Activated effector memory CD4-positive, alpha-beta T cell treated with Interleukin-2 at 50 U/mL for 16 hours (primary cell): ENCODE results near the gene PRKG1.

Experiments
- DNase-seq: peaks from one replicate; pipeline ENCODE4 v3.0.0-alpha.2; 2020

PRKG1 gene

DNA sequence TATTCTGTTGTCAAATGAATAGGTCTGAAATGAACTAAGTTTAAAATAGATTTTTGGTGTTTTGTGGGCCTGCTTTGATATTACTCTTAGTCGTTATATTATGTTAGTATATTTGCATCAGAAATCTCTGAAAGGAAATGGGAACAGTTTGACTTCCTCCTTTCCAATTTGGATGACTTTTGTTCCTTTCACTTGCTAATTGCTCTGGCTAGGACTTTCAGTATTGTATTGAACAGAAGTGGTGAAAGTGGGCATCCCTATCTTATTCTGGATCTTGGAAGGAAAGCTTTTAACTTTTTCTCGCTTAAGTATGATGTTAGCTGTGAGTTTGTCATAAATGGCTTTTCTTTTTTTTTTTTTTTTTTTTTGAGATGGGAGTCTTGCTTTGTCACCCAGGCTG, 966.2 kb downstream of the PRKG1 start:
- DNase-seq, result no peak

GRCh38 chr10:52043811-52044210, 969.5 kb downstream of the PRKG1 start:
- no peak for DNase-seq

DNA sequence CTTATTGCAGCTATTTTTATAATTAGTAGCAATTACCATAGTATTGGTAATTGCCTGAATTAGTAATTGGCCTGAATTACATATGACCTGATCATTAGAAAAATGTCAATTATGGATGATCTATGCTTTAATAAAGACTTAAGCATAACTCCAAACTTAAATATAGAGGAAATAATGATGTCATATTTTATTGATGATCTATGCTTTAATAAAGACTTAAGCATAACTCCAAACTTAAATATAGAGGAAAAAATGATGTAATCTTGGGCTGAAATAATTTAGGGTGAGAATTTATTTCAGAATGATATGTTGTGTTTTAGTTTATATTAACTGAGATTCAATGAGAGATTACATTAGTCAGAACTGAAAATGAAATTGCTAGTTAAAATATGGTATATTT, 973.8 kb downstream of the PRKG1 start:
- no peak for DNase-seq

GRCh38 chr10:52050429-52051047, 976.3 kb downstream of the PRKG1 start:
- DNase-seq, result no peak

- DNase-seq, result no peak
Measured at GRCh38 chr10:52053497-52053896, 979.2 kb downstream of the PRKG1 start.

- DNase-seq, result no peak
Measured at GRCh38 chr10:52056291-52056690, 982.0 kb downstream of the PRKG1 start.

DNA sequence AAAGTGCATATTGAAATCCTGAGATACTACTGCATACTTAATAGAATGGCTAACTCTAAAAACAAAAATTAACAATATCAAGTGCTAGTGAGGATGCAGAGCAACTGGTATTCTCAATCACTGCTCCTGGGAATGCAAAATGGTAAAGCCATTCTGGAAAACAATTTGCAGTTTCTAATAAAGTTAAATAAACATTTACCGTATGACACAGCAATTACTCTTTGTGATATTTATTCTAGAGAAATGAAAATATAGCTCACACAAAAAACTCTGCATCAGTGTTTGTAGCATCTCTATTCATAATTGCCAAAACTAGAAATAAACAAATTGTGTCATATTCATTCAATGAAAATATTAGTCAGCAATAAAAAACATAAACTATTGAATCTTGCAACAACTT, 984.8 kb downstream of the PRKG1 start:
- no peak for DNase-seq

DNA sequence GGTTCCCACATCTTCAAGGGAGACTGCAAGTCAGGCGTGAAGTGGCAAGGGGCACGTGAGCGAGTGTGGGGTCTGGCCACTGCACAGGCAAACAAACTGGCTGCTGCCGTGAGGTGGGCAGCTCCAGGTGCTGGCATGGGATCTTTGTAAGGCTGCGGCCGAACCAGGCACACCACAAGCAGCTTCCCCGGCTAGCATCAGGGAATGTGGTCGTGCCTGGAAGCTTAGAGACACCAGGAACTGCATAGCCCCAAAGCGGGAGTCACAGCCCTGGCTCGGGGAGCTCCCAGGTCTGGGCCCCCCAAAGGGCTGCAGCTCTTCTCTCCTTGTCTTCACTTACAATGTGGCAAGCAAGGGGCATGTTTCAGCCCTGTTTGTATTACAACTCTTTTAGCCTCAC, 988.9 kb downstream of the PRKG1 start:
- DNase-seq, result no peak

DNA sequence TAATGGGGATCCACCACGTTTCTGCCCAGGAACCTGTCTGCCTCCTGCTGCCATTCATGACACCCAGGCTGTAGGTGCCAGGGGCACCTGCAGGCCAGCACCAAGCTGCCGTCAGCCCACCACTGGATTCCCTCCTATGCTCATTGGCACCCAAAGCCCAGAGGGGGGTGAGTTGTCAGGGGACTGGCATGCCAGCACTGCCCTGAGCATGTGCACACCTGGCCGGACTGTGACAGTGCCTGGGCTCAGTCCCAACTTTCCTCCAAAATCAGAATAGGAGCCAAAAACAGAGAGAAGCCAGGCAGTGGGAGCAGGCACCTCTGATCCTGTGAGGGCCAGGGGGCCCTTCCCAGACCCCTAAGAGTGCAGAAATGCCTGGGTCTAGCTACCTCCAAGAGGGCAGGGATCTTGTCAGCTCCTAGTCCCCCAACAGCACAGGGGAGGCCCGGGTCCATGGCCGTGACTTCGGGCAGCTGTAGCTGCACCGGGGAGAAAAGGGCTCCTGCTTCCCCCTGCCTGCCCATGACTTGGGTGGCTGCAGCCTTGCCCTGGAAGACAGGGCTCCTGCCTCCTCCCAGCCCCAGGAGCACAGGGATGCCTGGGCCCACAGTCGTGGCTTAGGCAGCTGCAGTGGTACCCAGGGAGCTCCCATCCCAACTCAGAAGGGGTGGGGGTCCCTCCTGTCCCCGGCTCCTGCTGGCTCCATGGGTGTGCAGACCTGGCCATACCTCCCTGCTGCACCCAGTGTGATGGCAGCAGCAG, 990.0 kb downstream of the PRKG1 start:
- DNase-seq, result no peak

DNA sequence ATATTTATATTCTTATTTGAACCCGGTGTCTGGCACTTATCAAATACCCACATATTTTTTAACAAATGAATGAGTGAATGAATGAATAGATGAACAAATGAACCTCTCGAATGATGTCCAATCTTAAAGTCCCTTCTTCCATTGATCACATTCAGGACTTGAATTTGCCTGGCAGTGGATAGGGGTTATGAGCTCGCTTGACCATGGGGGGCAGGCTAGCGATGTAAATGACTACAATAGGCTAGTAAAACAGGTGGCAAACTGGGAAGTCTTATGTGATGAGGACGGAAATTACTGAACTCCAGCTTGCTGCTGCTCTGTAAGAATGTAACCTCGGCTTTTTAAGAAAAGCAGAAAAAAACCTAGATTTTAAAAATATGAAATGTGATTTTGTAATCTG, 992.1 kb downstream of the PRKG1 start:
- DNase-seq, result no peak

DNA sequence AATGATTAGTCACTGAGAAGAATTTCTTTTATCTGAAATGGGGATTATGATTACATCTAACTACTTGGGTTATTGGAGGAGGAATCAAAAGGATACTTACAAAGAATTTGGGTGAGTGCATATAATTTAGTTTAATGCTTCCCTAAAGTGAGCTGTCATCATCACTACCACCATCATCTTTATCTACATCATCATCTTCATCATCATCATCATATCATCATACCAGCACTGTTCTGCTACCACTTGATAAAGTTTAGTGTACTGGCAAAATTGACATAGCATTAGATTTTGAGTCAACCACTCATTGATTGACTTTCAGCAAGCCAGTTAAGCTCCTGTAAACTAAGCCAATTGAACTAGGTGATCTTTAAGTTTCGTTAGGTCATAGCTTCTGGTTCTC, 994.2 kb downstream of the PRKG1 start:
- DNase-seq, result no peak

- no peak for DNase-seq
Measured at GRCh38 chr10:52071814-52072213, 997.5 kb downstream of the PRKG1 start.

DNA sequence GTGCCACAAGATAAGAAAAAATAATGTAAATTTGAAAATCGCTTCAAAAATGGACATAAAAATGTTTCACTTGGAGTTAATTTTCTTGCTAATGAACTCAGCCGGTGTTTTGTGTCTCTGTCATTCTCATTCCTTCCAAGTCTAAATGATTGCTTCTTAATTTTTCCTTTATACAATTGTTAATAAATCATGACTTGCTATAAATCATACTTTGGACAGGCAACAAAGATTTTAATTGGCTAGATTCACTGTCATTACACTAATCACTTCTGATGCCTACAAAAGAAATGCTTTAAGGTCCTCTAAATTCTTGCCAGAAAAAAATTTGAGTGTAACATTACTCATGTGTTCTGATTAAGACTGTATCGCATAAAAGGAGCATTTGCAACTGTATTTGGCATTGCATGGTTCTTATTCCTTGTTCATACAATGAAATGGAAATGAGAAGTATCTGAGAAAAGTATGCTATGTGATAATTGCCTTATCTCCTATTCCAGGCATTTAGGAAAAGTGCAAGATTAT, 1000.3 kb downstream of the PRKG1 start:
- no peak for DNase-seq

DNA sequence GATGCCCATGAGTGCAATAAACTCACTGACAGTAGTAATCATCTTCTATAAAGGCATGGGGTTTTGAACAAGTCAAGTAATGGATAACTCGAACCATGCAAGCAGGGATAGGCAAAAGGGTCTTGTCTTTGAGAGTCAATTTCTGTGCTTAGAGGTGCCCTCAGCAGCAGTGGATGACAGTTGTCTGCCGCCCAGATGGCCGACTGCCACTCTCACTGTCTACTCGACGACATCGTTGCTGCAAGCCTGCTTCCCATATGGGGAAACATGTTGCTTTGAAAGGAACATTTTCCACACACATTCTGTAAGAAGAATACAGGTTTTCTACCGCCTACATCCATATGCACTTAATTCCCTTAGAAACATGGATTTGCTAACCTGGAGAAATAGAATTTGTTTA, 1003.5 kb downstream of the PRKG1 start:
- no peak for DNase-seq

DNA sequence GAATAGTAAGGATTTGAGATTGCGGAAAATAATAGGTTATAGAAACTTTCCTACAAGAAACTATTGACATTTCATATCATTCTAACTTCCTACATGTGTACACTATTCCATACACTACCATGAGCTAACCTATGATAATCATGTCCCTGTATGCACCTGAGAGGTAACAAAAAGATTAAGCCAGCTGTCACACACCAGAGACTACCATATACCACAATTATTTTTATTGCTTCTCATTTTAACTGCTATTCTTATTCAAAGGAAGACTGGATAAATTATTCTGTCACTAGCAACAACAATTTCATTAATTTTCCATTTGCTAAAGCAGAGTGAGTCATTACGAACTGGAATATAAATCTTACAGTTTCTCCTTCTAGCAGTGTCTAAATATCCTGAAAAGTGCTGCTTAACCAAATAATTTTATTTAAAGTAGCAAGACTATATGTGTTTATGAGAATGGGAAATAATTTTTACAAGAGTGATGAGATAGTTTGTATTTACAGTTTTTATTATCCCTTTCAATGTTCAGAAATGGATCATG, 1004.2 kb downstream of the PRKG1 start:
- no peak for DNase-seq

DNA sequence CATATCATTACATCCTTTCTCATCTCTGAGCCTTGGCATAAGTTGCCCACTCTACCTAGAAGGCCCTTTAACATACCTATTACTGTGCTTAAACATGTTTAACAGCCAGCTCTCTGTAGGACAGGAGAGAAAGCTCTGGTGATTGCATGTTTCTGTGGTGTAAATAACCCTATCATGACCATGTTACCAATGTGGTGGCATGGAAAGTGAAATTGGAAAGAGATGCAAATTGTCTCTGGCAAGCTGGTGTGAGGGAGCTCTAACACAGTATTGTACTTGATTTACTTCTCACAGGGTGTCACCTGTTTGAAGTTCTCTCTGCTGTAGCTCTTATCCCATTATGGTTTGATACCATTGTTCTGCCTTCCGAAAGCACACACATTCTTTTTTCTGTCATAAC, 1008.0 kb downstream of the PRKG1 start:
- no peak for DNase-seq

- no peak for DNase-seq
Measured at GRCh38 chr10:52083422-52083821, 1009.1 kb downstream of the PRKG1 start.

- no peak for DNase-seq
Measured at GRCh38 chr10:52092390-52092789, 1018.1 kb downstream of the PRKG1 start.

DNA sequence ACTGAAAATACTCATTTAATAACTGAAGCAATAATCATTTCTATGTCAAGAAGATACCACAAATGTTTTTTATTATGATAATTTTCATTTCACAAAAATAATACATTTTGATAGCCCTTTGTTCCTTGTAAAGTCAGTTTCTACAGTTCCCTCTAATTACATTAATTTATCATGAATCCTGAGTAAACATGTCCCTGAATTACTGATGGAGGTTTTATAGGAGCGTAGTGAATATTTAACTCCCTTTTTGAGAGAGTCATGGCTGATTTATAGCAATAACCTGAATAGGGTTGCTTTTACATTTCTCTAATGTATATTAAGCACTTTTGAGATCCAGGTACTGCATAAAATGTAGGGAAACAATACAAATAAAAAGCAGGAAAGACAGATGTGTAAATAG, 1023.8 kb downstream of the PRKG1 start:
- DNase-seq, result no peak

GRCh38 chr10:52099026-52099600, 1024.8 kb downstream of the PRKG1 start:
- DNase-seq, result no peak

GRCh38 chr10:52100011-52100547, 1025.8 kb downstream of the PRKG1 start:
- DNase-seq, result no peak

DNA sequence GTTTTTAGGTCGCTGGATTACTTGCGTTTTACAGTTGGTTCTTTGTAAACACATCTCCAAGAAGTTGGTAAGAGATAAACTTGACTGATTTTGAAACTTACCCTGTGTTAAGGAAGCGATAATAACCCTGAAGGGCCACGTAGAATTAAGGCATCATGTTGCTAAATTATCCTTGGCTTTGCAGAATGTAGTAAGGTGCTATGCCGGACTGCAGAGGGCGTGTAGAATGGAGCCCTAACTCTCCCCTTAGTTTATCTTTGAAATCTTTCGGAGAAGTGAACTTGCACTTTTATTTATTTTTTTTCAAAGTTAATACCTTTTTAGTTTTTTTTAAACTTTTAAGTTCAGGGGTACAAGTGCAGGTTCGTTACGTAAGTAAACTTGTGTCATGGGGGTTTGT, 1031.0 kb downstream of the PRKG1 start:
- DNase-seq, result no peak

- no peak for DNase-seq
Measured at GRCh38 chr10:52106011-52106410, 1031.7 kb downstream of the PRKG1 start.

DNA sequence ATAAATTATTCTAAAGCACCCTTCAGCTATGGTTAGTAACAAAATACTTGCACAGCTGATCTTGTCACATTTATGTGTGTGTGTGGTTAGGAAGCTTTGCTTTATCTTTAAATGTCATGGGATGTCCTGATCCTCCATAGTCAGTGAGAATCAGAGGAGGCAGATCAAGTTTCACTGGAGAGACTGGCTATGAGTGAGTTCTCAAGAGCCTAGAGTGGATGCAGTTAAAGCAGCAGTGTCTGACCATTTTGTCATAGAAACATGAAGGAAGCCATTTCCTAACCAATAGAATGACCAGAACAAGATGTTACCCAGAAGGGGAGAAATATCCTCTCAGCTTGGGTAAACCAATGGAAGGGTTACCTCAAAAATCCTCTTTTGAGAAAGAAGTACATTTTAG, 1032.6 kb downstream of the PRKG1 start:
- DNase-seq, result no peak
